ENCODE results near the gene GAMT.

Gene GAMT

GRCh38 chr19:1399745-1400144 lies 1.6 kb downstream of the GAMT start:
- DNase-seq = no peak

GRCh38 chr19:1399079-1399478 lies 2.3 kb downstream of the GAMT start:
- no peak for DNase-seq

GRCh38 chr19:1397838-1398237 lies 3.5 kb downstream of the GAMT start:
- no peak for DNase-seq

- no peak for DNase-seq
Observed at GRCh38 chr19:1396768-1397679, 4.3 kb downstream of the GAMT start.

GRCh38 chr19:1396019-1396767 lies 5.1 kb downstream of the GAMT start:
- DNase-seq = no peak

GRCh38 chr19:1395194-1396018 lies 5.9 kb downstream of the GAMT start:
- DNase-seq = no peak

GRCh38 chr19:1394252-1395193 lies 6.8 kb downstream of the GAMT start:
- no peak for DNase-seq

- no peak for DNase-seq
Observed at GRCh38 chr19:1393841-1394240, 7.5 kb downstream of the GAMT start.

GRCh38 chr19:1392939-1393530 lies 8.3 kb downstream of the GAMT start:
- no peak for DNase-seq

- DNase-seq = no peak
Observed at GRCh38 chr19:1392407-1392806, 8.9 kb downstream of the GAMT start.

GRCh38 chr19:1390890-1391423 lies 10.4 kb downstream of the GAMT start:
- DNase-seq = no peak

- DNase-seq = no peak
Observed at GRCh38 chr19:1389033-1389940, 12.1 kb downstream of the GAMT start.

GRCh38 chr19:1388637-1389026 lies 12.7 kb downstream of the GAMT start:
- no peak for DNase-seq

- no peak for DNase-seq
Observed at GRCh38 chr19:1387684-1388636, 13.4 kb downstream of the GAMT start.

GRCh38 chr19:1386945-1387683 lies 14.2 kb downstream of the GAMT start:
- no peak for DNase-seq

- DNase-seq = no peak
Observed at GRCh38 chr19:1385816-1386215, 15.5 kb downstream of the GAMT start.

- DNase-seq = no peak
Observed at GRCh38 chr19:1384478-1385110, 16.7 kb downstream of the GAMT start.

GRCh38 chr19:1384085-1384462 lies 17.3 kb downstream of the GAMT start:
- DNase-seq = no peak

Data from activated gamma-delta T cell (primary cell).